ENCODE data around the gene TNXB.

The TNXB gene

GRCh38 chr6:32140420-32141046 is 31.4 kb upstream of the TNXB start:
- no peak for DNase-seq

- no peak for DNase-seq
Observed at GRCh38 chr6:32139590-32139989, 30.5 kb upstream of the TNXB start.

GRCh38 chr6:32137454-32137853 is 28.3 kb upstream of the TNXB start:
- no peak for DNase-seq

GRCh38 chr6:32133786-32134185 is 24.6 kb upstream of the TNXB start:
- no peak for DNase-seq

GRCh38 chr6:32132110-32132509 is 23.0 kb upstream of the TNXB start:
- DNase-seq, result no peak

- no peak for DNase-seq
Observed at GRCh38 chr6:32131439-32131948, 22.4 kb upstream of the TNXB start.

- DNase-seq, result no peak
Observed at GRCh38 chr6:32129297-32130088, 20.4 kb upstream of the TNXB start.

- no peak for DNase-seq
Observed at GRCh38 chr6:32128751-32129296, 19.7 kb upstream of the TNXB start.

- peak; percentile 98 for DNase-seq
Observed at GRCh38 chr6:32127717-32128592, 18.8 kb upstream of the TNXB start, which contains the start of gene ATF6B. Gene ATF6B (minus strand): TSS chr6:32128246. CDS start chr6:32128207, 39 bp downstream.

- DNase-seq, result no peak
Observed at GRCh38 chr6:32127409-32127716, 18.2 kb upstream of the TNXB start.

GRCh38 chr6:32126880-32127279 is 17.7 kb upstream of the TNXB start:
- no peak for DNase-seq

GRCh38 chr6:32123681-32124080 is 14.5 kb upstream of the TNXB start:
- DNase-seq, result no peak

GRCh38 chr6:32120573-32121059 is 11.5 kb upstream of the TNXB start:
- DNase-seq, result no peak

GRCh38 chr6:32118782-32119628 is 9.9 kb upstream of the TNXB start:
- DNase-seq, result no peak

GRCh38 chr6:32117461-32117860 is 8.3 kb upstream of the TNXB start:
- no peak for DNase-seq

GRCh38 chr6:32116674-32117073 is 7.5 kb upstream of the TNXB start:
- no peak for DNase-seq

GRCh38 chr6:32115623-32116022 is 6.5 kb upstream of the TNXB start:
- no peak for DNase-seq

GRCh38 chr6:32114796-32115195 is 5.7 kb upstream of the TNXB start:
- no peak for DNase-seq

GRCh38 chr6:32113386-32114352 is 4.5 kb upstream of the TNXB start:
- no peak for DNase-seq

- DNase-seq, result no peak
Observed at GRCh38 chr6:32112431-32112980, 3.4 kb upstream of the TNXB start.

Data from NCI-H2029 treated with DMSO at 0.1 percent for 48 hours (cell line).